HepG2 (cell line): ENCODE measurements around the gene VAMP5. TPM values are rescaled to one million over a fixed set of nuclear protein-coding genes. Genes with fewer than 3 reads are reported as not detected.

ENCODE experiments used
- ARHGAP35 ChIP-seq: sonication (generic); formaldehyde crosslinking; IDR thresholded peaks from 2 replicates; pipeline ENCODE4 v1.9.0; 2022; ENCODE audit warnings: mild to moderate bottlenecking, inconsistent platforms, moderate library complexity, missing genetic modification reagents, borderline replicate concordance
- CHD4 ChIP-seq: fragments of 200-600 bp; sonication (generic); IDR thresholded peaks from 2 replicates; pipeline ENCODE4 v1.7.0; 2017; ENCODE audit warnings: mild to moderate bottlenecking, low read length, borderline replicate concordance
- ETV5 ChIP-seq: IDR thresholded peaks from 2 replicates; pipeline ENCODE4 v1.6.1; 2018; ENCODE audit warnings: missing biosample characterization, missing genetic modification reagents, inconsistent platforms, borderline replicate concordance
- GATA4 ChIP-seq: sonication (generic); IDR thresholded peaks from 2 replicates; pipeline ENCODE4 v1.6.1; 2016; ENCODE audit warnings: antibody characterized with exemption, low read depth, borderline replicate concordance
- GATAD1 ChIP-seq: IDR thresholded peaks from 2 replicates; pipeline ENCODE4 v1.6.1; 2016; ENCODE audit warnings: missing genetic modification reagents, missing compliant biosample characterization
- MED13 ChIP-seq: sonication (generic); formaldehyde crosslinking; IDR thresholded peaks from 2 replicates; pipeline ENCODE4 v1.5.0; 2020; ENCODE audit warnings: missing genetic modification reagents
- NKX3-1 ChIP-seq: sonication (generic); formaldehyde crosslinking; IDR thresholded peaks from 2 replicates; pipeline ENCODE4 v1.5.0; 2020; ENCODE audit warnings: missing genetic modification reagents
- NR2F1 ChIP-seq, 2 experiments: fragments of 450-650 bp in 1 of 2; formaldehyde crosslinking in 1 of 2; IDR thresholded peaks; 2 replicates each; pipeline versions ENCODE4 v1.5.0 to v1.6.1; 2016 to 2020; ENCODE audit warnings: mild to moderate bottlenecking in 1 of 2, missing compliant biosample characterization in 1 of 2, missing genetic modification reagents in 1 of 2, moderate library complexity in 1 of 2
- PREB ChIP-seq: sonication (generic); formaldehyde crosslinking; IDR thresholded peaks from 2 replicates; pipeline ENCODE4 v1.4.0; 2020; ENCODE audit warnings: missing genetic modification reagents
- TAF1 ChIP-seq: sonication (generic); formaldehyde crosslinking; IDR thresholded peaks from 2 replicates; pipeline ENCODE4 v1.4.0; 2020; ENCODE audit warnings: missing genetic modification reagents
- TCF12 ChIP-seq, 2 experiments: fragments of 450-650 bp in 1 of 2; sonication (generic) in 1 of 2; formaldehyde crosslinking in 1 of 2; IDR thresholded peaks; 2 replicates each; pipeline versions ENCODE4 v1.6.1 to v1.8.0; 2017 to 2022; ENCODE audit warnings: antibody characterized with exemption in 1 of 2, mild to moderate bottlenecking in 1 of 2, missing genetic modification reagents in 1 of 2, moderate library complexity in 1 of 2
- U2AF1 ChIP-seq: fragments of 200-400 bp; formaldehyde crosslinking; optimal IDR thresholded peaks from 2 replicates; pipeline ENCODE3; 2017; ENCODE audit warnings: mild to moderate bottlenecking, low read depth, low read length
- ZBTB21 ChIP-seq: sonication (generic); formaldehyde crosslinking; IDR thresholded peaks from 2 replicates; pipeline ENCODE4 v1.4.0; 2020; ENCODE audit warnings: missing genetic modification reagents
- ZBTB44 ChIP-seq: sonication (generic); formaldehyde crosslinking; IDR thresholded peaks from 2 replicates; pipeline ENCODE4 v1.4.0; 2020; ENCODE audit warnings: missing genetic modification reagents
- ZMYM4 ChIP-seq: sonication (generic); formaldehyde crosslinking; IDR thresholded peaks from 2 replicates; pipeline ENCODE4 v1.8.1; 2023; ENCODE audit warnings: mild to moderate bottlenecking, missing genetic modification reagents
- ZNF256 ChIP-seq: sonication (generic); formaldehyde crosslinking; conservative IDR thresholded peaks from 2 replicates; pipeline ENCODE4 v1.4.0; 2020; ENCODE audit warnings: missing genetic modification reagents
- ZNF274 ChIP-seq: sonication (generic); formaldehyde crosslinking; IDR thresholded peaks from 2 replicates; pipeline ENCODE4 v1.5.1; 2020; ENCODE audit warnings: mild to moderate bottlenecking, missing genetic modification reagents
- ZNF564 ChIP-seq: sonication (generic); formaldehyde crosslinking; IDR thresholded peaks from 2 replicates; pipeline ENCODE4 v1.8.1; 2023; ENCODE audit warnings: mild to moderate bottlenecking, missing genetic modification reagents
- ZNF598 ChIP-seq: sonication (generic); formaldehyde crosslinking; IDR thresholded peaks from 2 replicates; pipeline ENCODE4 v1.5.1; 2020; ENCODE audit warnings: mild to moderate bottlenecking, missing genetic modification reagents, borderline replicate concordance
- polyA plus RNA-seq, 8 experiments: library from polyadenylated mRNA; depleted of rRNA in 3 of 8; stranded (reverse) in 7 of 8; unstranded in 1 of 8; fragments of >200 nt; fragmentation: Illumina TruSeq in 4 of 8; extraction: Trizol in 4 of 8; gene quantifications; 2 replicates each; pipeline versions ENCODE4 v1.2.1 to v1.2.3, GENCODE V29; 2011 to 2016; ENCODE audit warnings: low read depth in 4 of 8, missing spikeins in 1 of 8, mixed read lengths in 1 of 8; ENCODE audit not compliant: insufficient read depth in 1 of 8
- total RNA-seq, 5 experiments: library from RNA; depleted of rRNA; stranded (reverse); fragments of >200 nt; fragmentation: Illumina TruSeq; extraction: Trizol; gene quantifications; 2 replicates each; pipeline ENCODE4 v1.2.3, GENCODE V29; 2016; ENCODE audit warnings: low read depth in 1 of 5
- TF ChIP-seq, protein P1 (sequence below): sonication (generic); formaldehyde crosslinking; IDR thresholded peaks from 2 replicates; pipeline ENCODE4 v1.4.0; 2020; ENCODE audit warnings: mild to moderate bottlenecking, low read depth, missing genetic modification reagents
- TF ChIP-seq, protein P2 (sequence below): fragments of 450-650 bp; IDR thresholded peaks from 2 replicates; pipeline ENCODE4 v1.6.1; 2017
- TF ChIP-seq, protein P3 (sequence below): sonication (generic); formaldehyde crosslinking; IDR thresholded peaks from 2 replicates; pipeline ENCODE4 v1.8.0; 2022; ENCODE audit warnings: mild to moderate bottlenecking, missing genetic modification reagents; ENCODE audit not compliant: insufficient replicate concordance

VAMP5 gene
- total and polyA plus RNA-seq, 2 of the 13 experiments (the other 11 are each of a cell fraction or from before 2014, with no cell fraction given) = 7.2 to 56.7 TPM

DNA sequence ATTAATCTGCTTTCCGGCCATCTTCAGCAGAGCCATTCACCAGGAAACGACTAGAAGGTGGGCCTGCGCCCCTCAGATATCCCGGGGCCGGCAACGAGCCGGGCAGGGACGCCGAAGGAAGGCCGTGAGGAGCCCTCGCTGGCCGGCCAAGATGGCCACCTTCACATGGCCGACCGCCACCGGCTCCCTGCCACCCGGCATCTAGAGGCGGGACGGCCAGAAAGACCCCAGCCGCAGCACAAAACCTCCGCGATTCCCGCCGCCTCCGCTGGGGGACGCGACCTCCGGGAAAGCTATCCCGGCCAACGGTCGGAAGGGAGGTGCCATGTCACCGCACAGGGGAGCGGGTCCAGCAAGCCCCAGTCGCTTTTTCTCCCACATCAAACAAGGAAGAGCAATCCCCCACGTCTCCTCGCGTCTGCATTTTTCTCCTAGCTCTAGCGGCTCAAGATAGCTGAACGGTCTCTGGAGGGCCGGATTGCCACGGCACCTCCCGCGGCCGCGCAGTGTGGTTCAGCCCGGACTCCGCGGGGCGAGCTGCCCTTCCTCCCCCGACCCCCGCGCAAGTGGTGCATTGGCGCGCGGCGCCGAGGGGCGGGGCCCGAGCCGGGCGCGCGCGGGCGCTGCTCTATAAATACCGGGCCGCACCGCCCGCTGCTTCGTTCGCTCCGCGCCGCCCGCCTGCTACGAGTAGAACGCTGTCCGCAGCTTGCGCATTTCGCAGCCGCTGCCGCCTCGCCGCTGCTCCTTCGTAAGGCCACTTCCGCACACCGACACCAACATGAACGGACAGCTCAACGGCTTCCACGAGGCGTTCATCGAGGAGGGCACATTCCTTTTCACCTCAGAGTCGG is 45.5 kb upstream of the VAMP5 start, which contains the start of gene MAT2A (continued):
- TF ChIP-seq ZNF564 (CRISPR knock-in tag) = peak; percentile 83; the same call in 1 of the 2 replicates
- peak; percentile 71 for TF ChIP-seq ARHGAP35 (CRISPR knock-in tag)
- peak; percentile 60; the same call in 1 of the 2 replicates for TF ChIP-seq ZNF256
- TF ChIP-seq TCF12 (IDR thresholded peaks at IDR 0.05) = no peak
- peak; percentile 78; the same call in 1 of the 2 replicates for TF ChIP-seq TCF12 (CRISPR knock-in tag; IDR thresholded peaks at IDR 0.05)
- peak; percentile 96 for TF ChIP-seq PREB (CRISPR knock-in tag)
- TF ChIP-seq ETV5 (CRISPR knock-in tag) = peak; percentile 78
- peak; percentile 89 for TF ChIP-seq TAF1 (CRISPR knock-in tag)
- TF ChIP-seq, protein P1, sequence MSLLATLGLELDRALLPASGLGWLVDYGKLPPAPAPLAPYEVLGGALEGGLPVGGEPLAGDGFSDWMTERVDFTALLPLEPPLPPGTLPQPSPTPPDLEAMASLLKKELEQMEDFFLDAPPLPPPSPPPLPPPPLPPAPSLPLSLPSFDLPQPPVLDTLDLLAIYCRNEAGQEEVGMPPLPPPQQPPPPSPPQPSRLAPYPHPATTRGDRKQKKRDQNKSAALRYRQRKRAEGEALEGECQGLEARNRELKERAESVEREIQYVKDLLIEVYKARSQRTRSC = no peak
- TF ChIP-seq ZBTB21 (CRISPR knock-in tag) = no peak
- peak; percentile 94 for TF ChIP-seq GATA4
- TF ChIP-seq, protein P2, sequence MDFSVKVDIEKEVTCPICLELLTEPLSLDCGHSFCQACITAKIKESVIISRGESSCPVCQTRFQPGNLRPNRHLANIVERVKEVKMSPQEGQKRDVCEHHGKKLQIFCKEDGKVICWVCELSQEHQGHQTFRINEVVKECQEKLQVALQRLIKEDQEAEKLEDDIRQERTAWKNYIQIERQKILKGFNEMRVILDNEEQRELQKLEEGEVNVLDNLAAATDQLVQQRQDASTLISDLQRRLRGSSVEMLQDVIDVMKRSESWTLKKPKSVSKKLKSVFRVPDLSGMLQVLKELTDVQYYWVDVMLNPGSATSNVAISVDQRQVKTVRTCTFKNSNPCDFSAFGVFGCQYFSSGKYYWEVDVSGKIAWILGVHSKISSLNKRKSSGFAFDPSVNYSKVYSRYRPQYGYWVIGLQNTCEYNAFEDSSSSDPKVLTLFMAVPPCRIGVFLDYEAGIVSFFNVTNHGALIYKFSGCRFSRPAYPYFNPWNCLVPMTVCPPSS = no peak
- peak; percentile 88 for TF ChIP-seq ZMYM4
- TF ChIP-seq ZNF598 (CRISPR knock-in tag) = peak; percentile 88
- TF ChIP-seq, protein P3, sequence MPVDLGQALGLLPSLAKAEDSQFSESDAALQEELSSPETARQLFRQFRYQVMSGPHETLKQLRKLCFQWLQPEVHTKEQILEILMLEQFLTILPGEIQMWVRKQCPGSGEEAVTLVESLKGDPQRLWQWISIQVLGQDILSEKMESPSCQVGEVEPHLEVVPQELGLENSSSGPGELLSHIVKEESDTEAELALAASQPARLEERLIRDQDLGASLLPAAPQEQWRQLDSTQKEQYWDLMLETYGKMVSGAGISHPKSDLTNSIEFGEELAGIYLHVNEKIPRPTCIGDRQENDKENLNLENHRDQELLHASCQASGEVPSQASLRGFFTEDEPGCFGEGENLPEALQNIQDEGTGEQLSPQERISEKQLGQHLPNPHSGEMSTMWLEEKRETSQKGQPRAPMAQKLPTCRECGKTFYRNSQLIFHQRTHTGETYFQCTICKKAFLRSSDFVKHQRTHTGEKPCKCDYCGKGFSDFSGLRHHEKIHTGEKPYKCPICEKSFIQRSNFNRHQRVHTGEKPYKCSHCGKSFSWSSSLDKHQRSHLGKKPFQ = peak; percentile 94
- peak; percentile 91 for TF ChIP-seq ZBTB44 (CRISPR knock-in tag)
- TF ChIP-seq GATAD1 (CRISPR knock-in tag) = peak; percentile 67; the same call in 1 of the 2 replicates
- 0 out of 4 replicates have a peak, but pooled peaks of 1 of the 2 experiments have one; percentile 5 for TF ChIP-seq NR2F1 (CRISPR knock-in tag; IDR thresholded peaks at IDR 0.05)
- TF ChIP-seq MED13 = peak; percentile 73; the same call in 1 of the 2 replicates
- TF ChIP-seq NKX3-1 (CRISPR knock-in tag) = peak; percentile 97
- TF ChIP-seq CHD4 = no peak
- no peak; the same call in 1 of the 2 replicates for TF ChIP-seq ZNF274 (CRISPR knock-in tag)
- TF ChIP-seq U2AF1 = peak; percentile 95
